Activated naive CD8-positive, alpha-beta T cell (primary cell): ENCODE measurements around the gene TK2.
"Not testable (repeated sequence)": the region's sequence is repeated elsewhere in the genome, so short reads cannot be mapped to it uniquely, and the experiment has no call there.

Source experiments
- H3K27ac Mint-ChIP-seq: one replicate; pipeline ENCODE4 v1.8.0; 2021; ENCODE audit warnings: mixed read lengths
- H3K27me3 Mint-ChIP-seq: one replicate; pipeline ENCODE4 v1.8.0; 2021; ENCODE audit warnings: mixed read lengths
- H3K36me3 Mint-ChIP-seq: one replicate; pipeline ENCODE4 v1.8.0; 2021; ENCODE audit warnings: mixed read lengths
- H3K4me1 Mint-ChIP-seq: one replicate; pipeline ENCODE4 v1.8.0; 2021; ENCODE audit warnings: low read depth, mixed read lengths
- H3K4me3 Mint-ChIP-seq: one replicate; pipeline ENCODE4 v1.8.0; 2021; ENCODE audit warnings: mild to moderate bottlenecking, mixed read lengths
- H3K9me3 Mint-ChIP-seq: one replicate; pipeline ENCODE4 v1.8.0; 2021; ENCODE audit warnings: low read depth, mixed read lengths

TK2 gene

GRCh38 chr16:66511602-66512271 lies 38.2 kb downstream of the TK2 start:
- peaks cover 5% of the 10 kb centered on the region for H3K36me3 Mint-ChIP-seq

GRCh38 chr16:66510711-66511601 lies 39.0 kb downstream of the TK2 start:
- H3K36me3 Mint-ChIP-seq: peaks cover 5% of the 10 kb centered on the region
- H3K27ac Mint-ChIP-seq: no peak overlapping the region
- peaks cover 16% of the 10 kb centered on the region for H3K4me1 Mint-ChIP-seq
- no peaks in the 10 kb centered on the region for H3K27me3 Mint-ChIP-seq
- no peak overlapping the region for H3K4me3 Mint-ChIP-seq
- H3K9me3 Mint-ChIP-seq: no peaks in the 10 kb centered on the region

More at GRCh38 chr16:66511602-66512271, 38.2 kb downstream of the TK2 start:
- Mint-ChIP-seq H3K27ac (no peak overlapping the region), H3K4me3 (no peak overlapping the region), H3K27me3 (no peaks in the 10 kb centered on the region), H3K9me3 (no peaks in the 10 kb centered on the region), H3K4me1 (peaks cover 24% of the 10 kb centered on the region)

GRCh38 chr16:66510298-66510697 lies 39.6 kb downstream of the TK2 start:
- H3K9me3 Mint-ChIP-seq: no peaks in the 10 kb centered on the region
- H3K4me1 Mint-ChIP-seq: peaks cover 10% of the 10 kb centered on the region
- no peaks in the 10 kb centered on the region for H3K27me3 Mint-ChIP-seq
- no peak overlapping the region for H3K4me3 Mint-ChIP-seq
- peaks cover 5% of the 10 kb centered on the region for H3K36me3 Mint-ChIP-seq
- H3K27ac Mint-ChIP-seq: no peak overlapping the region

- Mint-ChIP-seq H3K27ac (no peak overlapping the region), H3K27me3 (no peaks in the 10 kb centered on the region), H3K36me3 (peaks cover 5% of the 10 kb centered on the region), H3K4me3 (no peak overlapping the region), H3K9me3 (no peaks in the 10 kb centered on the region), H3K4me1 (peaks cover 7% of the 10 kb centered on the region)
Measured at GRCh38 chr16:66509576-66509975, 40.3 kb downstream of the TK2 start.

GRCh38 chr16:66508914-66509496 lies 40.9 kb downstream of the TK2 start:
- Mint-ChIP-seq H3K36me3 (peaks cover 5% of the 10 kb centered on the region), H3K27me3 (no peaks in the 10 kb centered on the region), H3K9me3 (no peaks in the 10 kb centered on the region), H3K4me3 (no peak overlapping the region), H3K4me1 (peaks cover 7% of the 10 kb centered on the region), H3K27ac (no peak overlapping the region)

GRCh38 chr16:66508248-66508913 lies 41.5 kb downstream of the TK2 start:
- Mint-ChIP-seq H3K9me3 (no peaks in the 10 kb centered on the region), H3K4me3 (no peak overlapping the region), H3K27ac (no peak overlapping the region), H3K27me3 (no peaks in the 10 kb centered on the region), H3K4me1 (peaks cover 7% of the 10 kb centered on the region), H3K36me3 (peaks cover 5% of the 10 kb centered on the region)

GRCh38 chr16:66507731-66508239 lies 42.1 kb downstream of the TK2 start:
- no peak overlapping the region for H3K4me3 Mint-ChIP-seq
- H3K4me1 Mint-ChIP-seq: peaks cover 5% of the 10 kb centered on the region
- H3K27ac Mint-ChIP-seq: no peak overlapping the region
- H3K9me3 Mint-ChIP-seq: no peaks in the 10 kb centered on the region
- peaks cover 5% of the 10 kb centered on the region for H3K36me3 Mint-ChIP-seq
- H3K27me3 Mint-ChIP-seq: no peaks in the 10 kb centered on the region

- no peak overlapping the region for H3K4me3 Mint-ChIP-seq
- H3K36me3 Mint-ChIP-seq: peaks cover 3% of the 10 kb centered on the region
- no peaks in the 10 kb centered on the region for H3K27me3 Mint-ChIP-seq
- H3K4me1 Mint-ChIP-seq: no peaks in the 10 kb centered on the region
- H3K27ac Mint-ChIP-seq: no peak overlapping the region
- H3K9me3 Mint-ChIP-seq: no peaks in the 10 kb centered on the region
Measured at GRCh38 chr16:66503612-66504011, 46.3 kb downstream of the TK2 start.

- no peak overlapping the region for H3K4me3 Mint-ChIP-seq
- H3K27me3 Mint-ChIP-seq: no peaks in the 10 kb centered on the region
- H3K27ac Mint-ChIP-seq: no peak overlapping the region
- H3K36me3 Mint-ChIP-seq: peaks cover 3% of the 10 kb centered on the region
- no peaks in the 10 kb centered on the region for H3K4me1 Mint-ChIP-seq
- no peaks in the 10 kb centered on the region for H3K9me3 Mint-ChIP-seq
Measured at GRCh38 chr16:66503030-66503429, 46.9 kb downstream of the TK2 start.

GRCh38 chr16:66502020-66502913 lies 47.7 kb downstream of the TK2 start:
- Mint-ChIP-seq H3K4me3 (no peak overlapping the region), H3K27ac (no peak overlapping the region), H3K27me3 (no peaks in the 10 kb centered on the region), H3K4me1 (no peaks in the 10 kb centered on the region), H3K9me3 (no peaks in the 10 kb centered on the region), H3K36me3 (no peaks in the 10 kb centered on the region)

GRCh38 chr16:66501563-66501962 lies 48.4 kb downstream of the TK2 start:
- not testable (repeated sequence) for H3K4me1 Mint-ChIP-seq, H3K9me3 Mint-ChIP-seq, H3K36me3 Mint-ChIP-seq, H3K27ac Mint-ChIP-seq, H3K27me3 Mint-ChIP-seq, H3K4me3 Mint-ChIP-seq

GRCh38 chr16:66497921-66498320 lies 52.0 kb downstream of the TK2 start:
- not testable (repeated sequence) for H3K9me3 Mint-ChIP-seq, H3K4me1 Mint-ChIP-seq, H3K36me3 Mint-ChIP-seq, H3K27me3 Mint-ChIP-seq, H3K4me3 Mint-ChIP-seq, H3K27ac Mint-ChIP-seq

- not testable (repeated sequence) for H3K4me3 Mint-ChIP-seq, H3K4me1 Mint-ChIP-seq, H3K9me3 Mint-ChIP-seq, H3K36me3 Mint-ChIP-seq, H3K27me3 Mint-ChIP-seq, H3K27ac Mint-ChIP-seq
Measured at GRCh38 chr16:66496226-66496625, 53.7 kb downstream of the TK2 start.

- Mint-ChIP-seq H3K4me3 (no peak overlapping the region), H3K9me3 (no peaks in the 10 kb centered on the region), H3K27me3 (no peaks in the 10 kb centered on the region), H3K27ac (no peak overlapping the region), H3K4me1 (no peaks in the 10 kb centered on the region), H3K36me3 (peaks cover 2% of the 10 kb centered on the region)
Measured at GRCh38 chr16:66495440-66495839, 54.5 kb downstream of the TK2 start.
